ENCODE measurements around the gene MAP2K3.

DNA sequence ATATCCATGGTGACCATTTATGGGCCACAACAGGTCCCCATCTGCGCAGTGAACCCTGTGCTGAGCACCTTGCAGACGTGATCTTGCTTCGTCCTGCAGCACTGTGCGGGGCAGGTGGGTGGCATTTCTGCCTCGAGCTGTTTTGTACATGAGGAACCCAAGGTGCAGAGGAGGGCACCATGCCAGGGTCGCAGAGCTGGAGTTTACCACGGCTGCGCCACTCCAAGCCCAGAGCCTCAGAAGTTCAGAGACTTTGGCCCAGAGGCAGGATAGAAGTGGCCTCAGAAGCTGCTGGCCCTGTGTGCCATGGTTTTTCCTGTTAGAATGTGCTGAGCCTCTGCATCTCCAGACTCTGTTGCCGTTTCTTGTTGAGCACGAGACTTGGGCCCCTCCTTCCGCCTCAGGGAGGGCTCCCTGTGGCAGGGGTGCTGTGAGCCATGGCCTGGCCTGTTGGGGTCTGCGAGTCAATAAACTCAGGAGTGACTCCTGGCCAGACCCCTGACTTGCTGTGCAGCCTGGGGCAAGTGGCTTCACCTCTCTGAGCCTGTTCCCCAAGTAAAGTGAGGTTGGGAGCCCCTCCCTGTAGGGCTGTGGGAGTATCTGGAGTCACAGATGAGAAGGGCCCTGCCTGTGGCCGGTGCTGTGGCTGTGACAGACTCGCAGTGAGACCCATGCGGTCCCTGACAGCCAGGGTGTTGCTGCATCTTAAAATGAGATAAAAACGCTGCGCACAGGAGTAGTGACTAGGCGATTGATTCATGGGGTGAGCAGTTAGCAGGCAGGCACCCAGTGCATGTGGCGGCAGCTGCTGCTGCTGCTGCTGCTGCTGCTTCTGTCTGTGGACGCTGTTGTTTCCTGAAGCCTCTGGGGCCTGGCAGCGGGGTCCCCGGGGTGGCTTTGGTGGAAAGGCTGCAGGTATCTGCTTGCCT is 11.8 kb downstream of the MAP2K3 start:
- no peak for TF ChIP-seq POLR2A (IDR thresholded peaks at IDR 0.05)
- TF ChIP-seq, protein P1, sequence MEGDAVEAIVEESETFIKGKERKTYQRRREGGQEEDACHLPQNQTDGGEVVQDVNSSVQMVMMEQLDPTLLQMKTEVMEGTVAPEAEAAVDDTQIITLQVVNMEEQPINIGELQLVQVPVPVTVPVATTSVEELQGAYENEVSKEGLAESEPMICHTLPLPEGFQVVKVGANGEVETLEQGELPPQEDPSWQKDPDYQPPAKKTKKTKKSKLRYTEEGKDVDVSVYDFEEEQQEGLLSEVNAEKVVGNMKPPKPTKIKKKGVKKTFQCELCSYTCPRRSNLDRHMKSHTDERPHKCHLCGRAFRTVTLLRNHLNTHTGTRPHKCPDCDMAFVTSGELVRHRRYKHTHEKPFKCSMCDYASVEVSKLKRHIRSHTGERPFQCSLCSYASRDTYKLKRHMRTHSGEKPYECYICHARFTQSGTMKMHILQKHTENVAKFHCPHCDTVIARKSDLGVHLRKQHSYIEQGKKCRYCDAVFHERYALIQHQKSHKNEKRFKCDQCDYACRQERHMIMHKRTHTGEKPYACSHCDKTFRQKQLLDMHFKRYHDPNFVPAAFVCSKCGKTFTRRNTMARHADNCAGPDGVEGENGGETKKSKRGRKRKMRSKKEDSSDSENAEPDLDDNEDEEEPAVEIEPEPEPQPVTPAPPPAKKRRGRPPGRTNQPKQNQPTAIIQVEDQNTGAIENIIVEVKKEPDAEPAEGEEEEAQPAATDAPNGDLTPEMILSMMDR (IDR thresholded peaks at IDR 0.05), result no peak
- TF ChIP-seq EP300 (IDR thresholded peaks at IDR 0.05), result no peak

Measured in tibial nerve (tissue), 4 donors.